ENCODE measurements around the gene RAE1.

RAE1 gene

DNA sequence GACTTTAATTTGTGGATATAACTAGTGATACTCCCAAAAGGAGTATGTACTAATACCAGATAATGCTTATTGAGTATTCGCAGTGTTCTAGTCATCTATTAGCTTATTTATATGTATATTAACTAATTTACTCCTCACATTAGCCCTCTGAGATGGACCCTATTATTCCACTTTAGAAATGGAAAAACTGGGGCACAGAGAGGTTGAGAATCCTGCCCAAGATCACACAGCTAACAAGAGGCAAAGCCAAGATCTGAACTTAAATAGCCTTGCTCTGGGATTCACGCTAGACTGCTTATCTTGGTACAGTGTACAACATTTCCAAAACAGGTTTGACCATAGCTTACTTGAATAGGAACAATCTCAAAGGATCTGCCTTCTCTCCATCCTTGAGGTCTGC lies 29.9 kb upstream of the RAE1 start:
- Histone ChIP-seq H3K4me3 (ENCODE audit: low read length, poor library complexity, severe bottlenecking) (no peak overlapping the region), H3K9ac (ENCODE audit: low read depth, low read length, poor library complexity, severe bottlenecking) (no peak overlapping the region), H2AFZ (ENCODE audit: low read length) (no peak overlapping the region), H3K79me2 (ENCODE audit: insufficient read depth, low read length) (no peaks in the 10 kb centered on the region), H3K9me2 (replicated peaks; ENCODE audit: low read depth, low read length) (no peaks in the 10 kb centered on the region), H3F3A (ENCODE audit: low read depth) (no peaks in the 10 kb centered on the region), H3K27me3 (ENCODE audit: insufficient read depth, low read length, poor library complexity, severe bottlenecking) (no peaks in the 10 kb centered on the region), H3K9me3 (ENCODE audit: insufficient read depth, low read depth, low read length) (no peaks in the 10 kb centered on the region), H4K20me1 (ENCODE audit: insufficient read depth, low read length, poor library complexity, severe bottlenecking) (no peaks in the 10 kb centered on the region), H3K4me2 (ENCODE audit: low read depth, low read length, poor library complexity, severe bottlenecking) (no peak overlapping the region), H3K36me3 (ENCODE audit: insufficient read depth, low read length) (no peaks in the 10 kb centered on the region), H3K4me1 (ENCODE audit: insufficient read depth, low read length, poor library complexity, severe bottlenecking) (no peaks in the 10 kb centered on the region)
- no peak for TF ChIP-seq EZH2phosphoT487 (IDR thresholded peaks at IDR 0.05; ENCODE audit: borderline replicate concordance)

DNA sequence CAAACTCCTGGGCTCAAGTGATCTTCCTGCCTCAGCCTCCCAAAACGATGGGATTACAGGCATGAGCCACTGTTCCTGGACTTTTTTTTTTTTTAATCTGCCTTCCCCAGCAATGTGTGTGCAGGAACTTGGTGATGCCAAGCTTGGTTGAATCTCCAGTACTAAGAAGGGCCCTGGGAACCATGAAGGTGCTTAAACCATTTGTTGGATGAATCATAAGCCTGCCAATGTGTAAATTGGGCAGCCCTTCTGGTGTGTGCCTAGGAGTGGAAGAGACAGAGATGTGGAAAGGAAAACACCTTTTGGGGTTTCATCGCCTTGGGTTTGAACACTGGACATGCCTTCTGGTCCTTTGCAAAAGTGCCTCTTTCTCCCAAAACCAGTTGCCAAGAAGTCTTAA lies 28.6 kb upstream of the RAE1 start:
- no peaks in the 10 kb centered on the region for H3K9me3 ChIP-seq (ENCODE audit: insufficient read depth, low read depth, low read length)
- H3K79me2 ChIP-seq (ENCODE audit: insufficient read depth, low read length): no peaks in the 10 kb centered on the region
- H3F3A ChIP-seq (ENCODE audit: low read depth): no peaks in the 10 kb centered on the region
- H3K4me3 ChIP-seq (ENCODE audit: low read length, poor library complexity, severe bottlenecking): no peak overlapping the region
- H3K27me3 ChIP-seq (ENCODE audit: insufficient read depth, low read length, poor library complexity, severe bottlenecking): no peaks in the 10 kb centered on the region
- no peaks in the 10 kb centered on the region for H4K20me1 ChIP-seq (ENCODE audit: insufficient read depth, low read length, poor library complexity, severe bottlenecking)
- H3K36me3 ChIP-seq (ENCODE audit: insufficient read depth, low read length): no peaks in the 10 kb centered on the region
- no peak overlapping the region for H2AFZ ChIP-seq (ENCODE audit: low read length)
- H3K4me1 ChIP-seq (ENCODE audit: insufficient read depth, low read length, poor library complexity, severe bottlenecking): no peaks in the 10 kb centered on the region
- TF ChIP-seq EZH2phosphoT487 (IDR thresholded peaks at IDR 0.05; ENCODE audit: borderline replicate concordance): no peak
- TF ChIP-seq, protein P1, sequence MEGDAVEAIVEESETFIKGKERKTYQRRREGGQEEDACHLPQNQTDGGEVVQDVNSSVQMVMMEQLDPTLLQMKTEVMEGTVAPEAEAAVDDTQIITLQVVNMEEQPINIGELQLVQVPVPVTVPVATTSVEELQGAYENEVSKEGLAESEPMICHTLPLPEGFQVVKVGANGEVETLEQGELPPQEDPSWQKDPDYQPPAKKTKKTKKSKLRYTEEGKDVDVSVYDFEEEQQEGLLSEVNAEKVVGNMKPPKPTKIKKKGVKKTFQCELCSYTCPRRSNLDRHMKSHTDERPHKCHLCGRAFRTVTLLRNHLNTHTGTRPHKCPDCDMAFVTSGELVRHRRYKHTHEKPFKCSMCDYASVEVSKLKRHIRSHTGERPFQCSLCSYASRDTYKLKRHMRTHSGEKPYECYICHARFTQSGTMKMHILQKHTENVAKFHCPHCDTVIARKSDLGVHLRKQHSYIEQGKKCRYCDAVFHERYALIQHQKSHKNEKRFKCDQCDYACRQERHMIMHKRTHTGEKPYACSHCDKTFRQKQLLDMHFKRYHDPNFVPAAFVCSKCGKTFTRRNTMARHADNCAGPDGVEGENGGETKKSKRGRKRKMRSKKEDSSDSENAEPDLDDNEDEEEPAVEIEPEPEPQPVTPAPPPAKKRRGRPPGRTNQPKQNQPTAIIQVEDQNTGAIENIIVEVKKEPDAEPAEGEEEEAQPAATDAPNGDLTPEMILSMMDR (conservative IDR thresholded peaks at IDR 0.05; ENCODE audit: low read length): no peak
- H3K9ac ChIP-seq (ENCODE audit: low read depth, low read length, poor library complexity, severe bottlenecking): no peak overlapping the region
- no peaks in the 10 kb centered on the region for H3K9me2 ChIP-seq (replicated peaks; ENCODE audit: low read depth, low read length)
- no peak overlapping the region for H3K4me2 ChIP-seq (ENCODE audit: low read depth, low read length, poor library complexity, severe bottlenecking)

DNA sequence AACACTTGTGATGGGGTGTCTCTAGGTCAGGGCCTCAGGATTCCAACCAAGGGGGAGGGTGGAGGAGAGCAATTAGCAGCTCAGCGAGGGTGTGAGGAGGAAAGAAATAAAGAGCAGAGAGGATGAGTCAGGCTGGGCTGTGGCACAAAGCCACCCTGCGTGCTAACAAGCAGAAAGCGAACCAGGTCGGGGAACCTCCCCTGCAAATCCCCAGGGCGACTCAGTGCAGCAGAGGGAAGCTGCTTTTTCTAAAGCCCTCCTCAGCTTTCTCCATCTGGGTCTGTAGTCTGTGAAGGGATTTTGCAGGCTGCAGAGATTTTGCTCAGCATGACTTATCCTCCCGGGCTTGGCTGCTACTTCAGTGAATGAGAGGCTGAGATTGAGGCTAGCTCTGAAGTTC lies 28.0 kb upstream of the RAE1 start:
- Histone ChIP-seq H3K36me3 (ENCODE audit: insufficient read depth, low read length) (no peaks in the 10 kb centered on the region), H3K4me3 (ENCODE audit: low read length, poor library complexity, severe bottlenecking) (no peak overlapping the region), H2AFZ (ENCODE audit: low read length) (no peak overlapping the region), H3K9me2 (replicated peaks; ENCODE audit: low read depth, low read length) (no peaks in the 10 kb centered on the region), H3K27me3 (ENCODE audit: insufficient read depth, low read length, poor library complexity, severe bottlenecking) (no peaks in the 10 kb centered on the region), H3F3A (ENCODE audit: low read depth) (no peaks in the 10 kb centered on the region), H3K9me3 (ENCODE audit: insufficient read depth, low read depth, low read length) (no peaks in the 10 kb centered on the region), H3K4me2 (ENCODE audit: low read depth, low read length, poor library complexity, severe bottlenecking) (no peak overlapping the region), H4K20me1 (ENCODE audit: insufficient read depth, low read length, poor library complexity, severe bottlenecking) (no peaks in the 10 kb centered on the region), H3K79me2 (ENCODE audit: insufficient read depth, low read length) (no peaks in the 10 kb centered on the region), H3K4me1 (ENCODE audit: insufficient read depth, low read length, poor library complexity, severe bottlenecking) (no peaks in the 10 kb centered on the region), H3K9ac (ENCODE audit: low read depth, low read length, poor library complexity, severe bottlenecking) (no peak overlapping the region)
- TF ChIP-seq, protein P1 (conservative IDR thresholded peaks at IDR 0.05; ENCODE audit: low read length): no peak
- TF ChIP-seq EZH2phosphoT487 (IDR thresholded peaks at IDR 0.05; ENCODE audit: borderline replicate concordance): no peak

DNA sequence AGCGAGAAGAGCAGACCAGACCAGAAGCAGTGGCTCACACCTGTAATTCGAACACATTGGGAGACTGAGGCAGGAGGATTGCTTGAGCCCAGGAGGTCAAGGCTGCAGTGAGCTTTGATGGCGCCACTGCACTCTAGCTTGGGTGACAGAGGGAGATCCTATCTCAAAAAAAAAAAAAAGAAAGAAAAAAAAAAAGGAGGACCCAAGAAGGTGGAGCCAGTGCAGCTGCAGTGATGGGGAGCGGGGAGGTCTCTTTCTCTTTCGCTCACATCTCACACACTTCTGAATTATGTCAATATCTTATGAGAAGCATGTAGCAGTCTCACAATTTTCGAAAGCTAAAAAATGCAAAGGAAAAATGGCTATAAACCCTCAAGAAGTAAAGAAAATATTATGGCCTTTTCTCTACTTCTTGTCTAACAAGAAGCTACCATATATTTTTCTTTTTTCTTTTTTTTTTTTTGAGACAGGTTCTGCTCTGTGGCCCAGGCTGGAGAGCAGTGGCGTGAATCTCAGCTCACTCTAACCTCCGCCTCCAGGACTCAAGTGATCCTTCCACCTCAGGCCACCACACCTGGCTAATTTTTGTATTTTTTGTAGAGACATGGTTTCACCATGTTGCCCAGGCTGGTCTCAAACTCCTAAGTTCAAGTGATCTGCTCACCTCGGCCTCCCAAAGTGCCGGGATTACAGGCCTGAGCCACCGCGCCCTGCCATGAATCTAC lies 25.3 kb upstream of the RAE1 start:
- Histone ChIP-seq H3K9ac (ENCODE audit: low read depth, low read length, poor library complexity, severe bottlenecking) (no peak overlapping the region), H3K4me2 (ENCODE audit: low read depth, low read length, poor library complexity, severe bottlenecking) (no peak overlapping the region), H3K9me2 (replicated peaks; ENCODE audit: low read depth, low read length) (no peaks in the 10 kb centered on the region), H2AFZ (ENCODE audit: low read length) (no peak overlapping the region), H3F3A (ENCODE audit: low read depth) (no peaks in the 10 kb centered on the region), H3K36me3 (ENCODE audit: insufficient read depth, low read length) (no peaks in the 10 kb centered on the region), H3K27me3 (ENCODE audit: insufficient read depth, low read length, poor library complexity, severe bottlenecking) (no peaks in the 10 kb centered on the region), H3K4me1 (ENCODE audit: insufficient read depth, low read length, poor library complexity, severe bottlenecking) (no peaks in the 10 kb centered on the region), H3K4me3 (ENCODE audit: low read length, poor library complexity, severe bottlenecking) (no peak overlapping the region), H3K79me2 (ENCODE audit: insufficient read depth, low read length) (no peaks in the 10 kb centered on the region), H4K20me1 (ENCODE audit: insufficient read depth, low read length, poor library complexity, severe bottlenecking) (no peaks in the 10 kb centered on the region), H3K9me3 (ENCODE audit: insufficient read depth, low read depth, low read length) (no peaks in the 10 kb centered on the region)
- TF ChIP-seq EZH2phosphoT487 (IDR thresholded peaks at IDR 0.05; ENCODE audit: borderline replicate concordance): no peak
- TF ChIP-seq, protein P1 (conservative IDR thresholded peaks at IDR 0.05; ENCODE audit: low read length): no peak
